ENCODE measurements around the gene NHS. TPM values are rescaled to one million over a fixed set of nuclear protein-coding genes. Genes with fewer than 3 reads are reported as not detected.

Gene NHS
- total RNA-seq, 4 donors from 2014 or later = 6.9 to 16.9 (median 9.9) TPM

GRCh38 chrX:17719711-17720110 lies 344.7 kb downstream of the NHS start:
- no peaks in the 10 kb centered on the region for H3K36me3 ChIP-seq
- H3K4me1 ChIP-seq = no peaks in the 10 kb centered on the region
- WGBS, 2 donors = 67 to 72% methylated on average over 6 of the region's 6 CpGs
- peaks cover 4% of the 10 kb centered on the region for H3K27me3 ChIP-seq
- TF ChIP-seq POLR2A (IDR thresholded peaks at IDR 0.05) = no peak
- TF ChIP-seq CTCF (IDR thresholded peaks at IDR 0.05) = no peak
- DNase-seq = no peak
- no peak overlapping the region for H3K4me3 ChIP-seq (replicated peaks in 1 of 3)
- intact Hi-C loops (cut with DNase I) = no loop called here
- H3K9me3 ChIP-seq = no peaks in the 10 kb centered on the region
- H3K27ac ChIP-seq = no peak overlapping the region

GRCh38 chrX:17721715-17722114 lies 346.7 kb downstream of the NHS start:
- Histone ChIP-seq H3K36me3 (no peaks in the 10 kb centered on the region), H3K4me3 (replicated peaks in 1 of 3) (no peak overlapping the region), H3K27me3 (peaks cover 4% of the 10 kb centered on the region), H3K4me1 (no peaks in the 10 kb centered on the region), H3K9me3 (no peaks in the 10 kb centered on the region), H3K27ac (no peak overlapping the region)
- TF ChIP-seq CTCF (IDR thresholded peaks at IDR 0.05) (no peak), POLR2A (IDR thresholded peaks at IDR 0.05) (no peak)
- no peak for DNase-seq
- 82 to 84% methylated on average over 4 of the region's 4 CpGs for WGBS, 2 donors
- intact Hi-C loops (cut with DNase I) = no loop called here

GRCh38 chrX:17725181-17725580 lies 350.2 kb downstream of the NHS start:
- DNase-seq = no peak
- peaks cover 4% of the 10 kb centered on the region for H3K27me3 ChIP-seq
- H3K4me1 ChIP-seq = no peaks in the 10 kb centered on the region
- H3K4me3 ChIP-seq (replicated peaks in 1 of 3) = no peak overlapping the region
- intact Hi-C loops (cut with DNase I) = no loop called here
- 81% methylated on average over 2 of the region's 2 CpGs; no CpG with 5 or more reads in 1 of the 2 donors for WGBS, 2 donors
- no peak overlapping the region for H3K27ac ChIP-seq
- TF ChIP-seq POLR2A (IDR thresholded peaks at IDR 0.05) (no peak), CTCF (IDR thresholded peaks at IDR 0.05) (no peak)
- H3K36me3 ChIP-seq = no peaks in the 10 kb centered on the region
- no peaks in the 10 kb centered on the region for H3K9me3 ChIP-seq

GRCh38 chrX:17732138-17732783 lies 357.3 kb downstream of the NHS start:
- 69 to 95% methylated on average over 2 to 13 of the region's 16 CpGs for WGBS, 2 donors
- Histone ChIP-seq H3K36me3 (no peaks in the 10 kb centered on the region), H3K4me1 (no peaks in the 10 kb centered on the region), H3K27ac (no peak overlapping the region), H3K27me3 (no peaks in the 10 kb centered on the region), H3K4me3 (replicated peaks in 1 of 3) (no peak overlapping the region), H3K9me3 (no peaks in the 10 kb centered on the region)
- TF ChIP-seq CTCF (IDR thresholded peaks at IDR 0.05) (no peak), POLR2A (IDR thresholded peaks at IDR 0.05) (no peak)
- intact Hi-C loops (cut with DNase I) = no loop called here
- no peak for DNase-seq

GRCh38 chrX:17735406-17735805 lies 360.4 kb downstream of the NHS start:
- no peak for DNase-seq
- H3K4me1 ChIP-seq = no peaks in the 10 kb centered on the region
- H3K36me3 ChIP-seq = no peaks in the 10 kb centered on the region
- no peak overlapping the region for H3K27ac ChIP-seq
- TF ChIP-seq CTCF (IDR thresholded peaks at IDR 0.05) (no peak), POLR2A (IDR thresholded peaks at IDR 0.05) (no peak)
- no peak overlapping the region for H3K4me3 ChIP-seq (replicated peaks in 1 of 3)
- no peaks in the 10 kb centered on the region for H3K27me3 ChIP-seq
- 69 to 73% methylated on average over 5 of the region's 5 CpGs for WGBS, 2 donors
- H3K9me3 ChIP-seq = no peaks in the 10 kb centered on the region
- intact Hi-C loops (cut with DNase I) = no loop called here

All from thyroid gland (tissue), 4 donors.